HG03139 (cell line): Measurements from ENCODE around the gene ACAD11.
"Not testable (repeated sequence)": the region's sequence is repeated elsewhere in the genome, so short reads cannot be mapped to it uniquely, and the experiment has no call there.

Experiments used
- ATAC-seq: cut with Tn5 transposase; IDR thresholded peaks from one replicate; pipeline ENCODE4 v1.9.1; 2021; ENCODE audit not compliant: unreplicated experiment

The ACAD11 gene

DNA sequence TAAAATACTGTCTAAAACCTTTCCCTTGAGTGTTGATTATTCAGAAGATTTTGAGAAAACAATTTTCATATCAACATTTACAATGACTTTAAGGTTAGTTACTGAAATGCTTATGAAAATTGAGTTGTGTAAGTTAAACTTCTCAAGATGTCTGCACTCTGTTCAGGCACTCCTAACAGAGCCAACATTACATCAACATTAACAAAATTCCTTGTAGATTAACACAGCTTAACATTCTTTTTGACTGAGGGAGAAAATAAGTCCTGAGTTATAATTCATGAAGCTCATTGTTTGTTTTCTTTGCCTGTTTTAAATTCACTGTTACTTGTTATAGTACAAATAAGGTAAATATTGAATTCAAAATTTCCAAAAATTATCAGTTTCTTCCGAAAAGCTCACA is 53.5 kb downstream of the ACAD11 start:
- no peak for ATAC-seq

DNA sequence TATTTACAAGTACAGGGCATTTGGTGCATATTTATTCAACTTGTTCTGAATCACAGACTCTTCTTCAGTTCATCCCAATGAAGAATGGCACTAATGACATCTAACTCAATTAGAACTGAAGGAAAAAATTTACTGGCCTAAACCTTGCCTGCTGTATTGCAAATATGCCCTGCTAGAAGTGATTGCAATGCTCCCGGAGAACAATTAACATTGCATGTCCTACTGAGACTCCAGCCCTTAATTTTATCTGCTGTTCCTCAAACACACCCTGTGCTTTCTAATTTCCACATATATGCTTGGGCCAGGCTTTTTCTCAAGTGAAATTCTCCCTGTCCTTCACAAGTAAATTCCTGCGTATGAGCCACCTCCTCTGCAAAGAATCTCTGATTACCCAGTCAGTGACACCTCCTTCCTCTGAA is 54.2 kb downstream of the ACAD11 start:
- ATAC-seq: no peak

- ATAC-seq: not testable (repeated sequence)
Observed at GRCh38 chr3:132600614-132601013, 59.0 kb downstream of the ACAD11 start.

DNA sequence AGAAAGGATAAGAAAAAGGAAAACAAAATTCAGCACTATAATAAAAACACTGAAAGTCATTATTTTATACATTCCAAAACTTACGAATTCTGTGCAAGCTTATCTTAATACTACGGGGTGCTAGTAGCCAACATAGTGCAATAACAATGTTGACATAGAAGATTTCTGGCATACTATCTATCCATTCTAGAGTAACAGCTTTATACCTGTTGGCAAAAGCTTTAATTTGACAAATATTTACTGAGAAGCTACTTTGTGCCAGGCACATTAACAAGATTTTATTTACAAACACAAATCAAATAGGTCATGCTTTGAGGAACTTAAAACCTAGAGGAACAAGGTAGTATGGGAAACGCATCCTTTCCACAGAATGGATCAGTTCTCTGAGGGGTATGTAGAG is 61.4 kb downstream of the ACAD11 start:
- no peak for ATAC-seq

DNA sequence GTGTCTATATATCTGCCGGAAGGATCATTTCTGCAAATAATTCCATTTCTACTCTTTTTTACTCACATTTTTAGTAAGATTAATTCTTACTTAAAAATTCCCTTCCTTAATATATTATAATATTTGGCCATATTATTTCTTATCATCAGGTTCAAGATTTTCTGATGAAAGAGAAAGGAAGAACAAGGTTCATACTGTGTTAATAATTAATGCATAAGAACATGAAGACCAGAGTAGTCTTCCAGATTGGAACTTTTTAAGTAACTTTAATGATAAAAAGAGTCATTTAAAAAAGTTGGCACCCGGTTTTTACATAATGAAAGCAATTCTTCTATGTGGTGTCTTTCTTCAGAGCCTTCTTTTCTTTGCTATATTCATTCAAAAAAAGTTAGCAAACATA is 61.9 kb downstream of the ACAD11 start:
- ATAC-seq: no peak

DNA sequence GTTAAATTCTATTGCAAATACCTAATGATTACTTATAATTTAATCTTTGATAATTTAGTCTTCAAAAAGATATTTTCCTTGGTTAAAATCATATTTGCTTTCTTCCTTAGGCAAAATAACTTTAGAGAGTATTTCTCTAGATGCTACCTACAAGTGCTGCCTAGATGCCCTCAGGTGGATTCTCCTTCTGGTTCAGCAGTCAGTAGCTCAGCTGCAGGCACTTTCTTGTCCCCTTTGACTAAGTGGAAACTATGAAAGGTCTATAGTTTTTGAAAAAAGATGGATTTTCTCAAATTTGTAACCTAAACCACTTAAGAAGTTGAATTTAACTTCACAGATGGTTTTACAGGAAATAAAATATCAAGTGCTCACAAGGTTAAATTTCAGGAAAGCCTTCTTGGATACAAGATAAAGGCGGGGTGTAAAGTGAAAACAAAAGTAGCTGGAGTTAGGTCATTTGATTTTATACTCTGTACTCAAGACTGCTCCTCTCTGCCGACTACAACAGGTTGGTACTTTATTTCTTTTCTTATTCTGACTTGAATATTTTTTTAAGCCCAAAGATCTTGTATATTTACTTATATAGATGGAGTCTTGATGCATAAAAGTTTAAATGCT is 62.7 kb downstream of the ACAD11 start, which contains the start of gene ACKR4:
ACKR4 (plus strand) TSS at position 455 of the 618 bp plus-strand sequence. CDS start 3,128 bp downstream, outside the sequence.
- ATAC-seq: no peak

DNA sequence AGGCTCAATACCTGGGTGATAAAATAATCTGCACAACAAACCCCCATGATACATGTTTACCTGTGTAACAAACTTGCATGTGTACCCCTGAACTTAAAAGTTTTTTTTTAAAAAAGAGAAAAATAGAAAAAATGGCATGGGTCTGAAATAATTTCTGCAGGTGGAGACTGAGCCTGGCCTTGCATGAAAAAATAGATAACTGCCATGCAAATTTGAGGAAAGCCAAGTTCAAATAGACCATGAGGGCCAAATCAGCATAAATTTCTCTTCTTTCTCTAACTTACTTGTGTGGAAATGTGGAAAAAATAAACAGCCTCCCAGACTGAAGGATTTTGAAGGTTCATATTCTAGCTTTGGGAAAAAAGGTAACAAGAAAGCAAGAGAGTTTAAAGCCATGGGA is 63.3 kb downstream of the ACAD11 start:
- ATAC-seq: no peak

GRCh38 chr3:132595014-132595413 is 64.6 kb downstream of the ACAD11 start:
- ATAC-seq: no peak

DNA sequence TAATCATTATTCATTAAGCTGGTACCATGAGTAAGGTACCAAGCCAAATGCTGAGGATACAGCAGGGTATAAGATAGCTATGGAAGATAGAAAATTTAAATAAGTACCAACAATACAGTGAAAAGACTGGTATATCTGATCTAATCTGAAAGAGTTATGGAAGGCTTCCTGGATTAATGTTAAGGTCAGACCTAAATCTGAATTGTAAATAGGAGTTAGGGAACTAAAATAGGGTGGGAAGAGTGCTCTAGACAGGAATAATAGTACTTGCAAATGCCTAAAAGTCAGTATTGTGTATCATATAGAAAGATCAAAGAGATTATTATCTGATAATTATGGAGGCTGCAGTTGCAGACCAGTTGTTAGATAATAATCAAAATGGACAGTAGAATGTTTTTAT is 65.1 kb downstream of the ACAD11 start:
- no peak for ATAC-seq

DNA sequence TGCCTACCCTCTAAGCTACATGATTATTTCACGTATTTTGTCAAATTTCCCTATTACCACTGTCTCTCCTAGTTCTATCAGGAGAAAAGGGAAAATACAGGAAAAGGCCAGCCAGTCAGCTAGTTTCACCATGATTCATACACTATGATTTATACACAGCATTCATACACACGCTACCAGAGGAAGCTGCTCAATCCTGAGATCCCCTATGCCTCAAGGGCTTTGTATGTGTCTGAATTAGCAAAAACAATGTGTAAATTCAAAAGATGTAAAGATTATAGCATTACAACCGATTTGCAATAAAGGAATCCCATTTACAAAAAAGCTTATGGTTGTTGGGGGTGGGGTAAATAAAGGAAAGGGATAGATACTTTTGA is 65.7 kb downstream of the ACAD11 start:
- ATAC-seq: no peak

- ATAC-seq: no peak
Observed at GRCh38 chr3:132593241-132593946, 66.2 kb downstream of the ACAD11 start.

- no peak for ATAC-seq
Observed at GRCh38 chr3:132592216-132592615, 67.4 kb downstream of the ACAD11 start.

DNA sequence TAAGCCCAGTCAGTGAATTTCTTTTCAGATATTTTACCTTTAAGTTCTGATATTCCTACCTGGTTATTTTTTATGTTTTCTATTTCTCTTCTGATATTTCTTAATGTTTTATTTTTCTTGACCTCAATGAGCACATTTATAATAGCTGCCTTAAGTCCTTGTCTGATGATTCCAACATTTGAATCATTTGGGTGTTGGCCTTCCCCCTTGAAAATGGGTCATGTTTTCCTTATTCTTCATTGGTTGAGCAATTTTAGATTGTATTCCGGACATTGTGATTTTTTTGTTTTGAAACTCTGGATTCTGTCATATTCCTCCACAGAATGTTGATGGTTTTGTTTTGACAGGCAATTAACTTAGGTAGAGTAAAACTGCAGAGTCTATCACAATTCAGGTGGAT is 72.2 kb downstream of the ACAD11 start:
- no peak for ATAC-seq

GRCh38 chr3:132573797-132574211 is 85.8 kb downstream of the ACAD11 start:
- ATAC-seq: no peak

DNA sequence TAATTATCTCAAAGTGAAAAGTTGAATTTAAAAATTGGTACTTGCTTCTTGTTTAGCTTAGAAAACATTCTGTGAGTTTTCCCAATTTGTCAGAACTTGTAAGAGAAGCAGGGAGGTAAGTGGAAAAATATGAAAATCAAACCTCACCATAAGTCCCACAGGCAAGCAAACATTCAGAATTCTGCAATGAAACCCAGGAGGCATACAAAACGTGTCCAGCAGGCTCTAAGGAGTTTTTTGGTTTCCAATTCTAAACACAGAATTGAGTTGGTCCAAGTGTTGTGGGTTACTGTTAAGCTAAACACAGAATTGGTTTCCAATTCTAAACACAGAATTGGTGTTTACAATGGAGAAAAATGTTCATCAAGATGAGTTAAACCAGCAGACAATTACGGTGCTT is 89.6 kb downstream of the ACAD11 start:
- ATAC-seq: no peak

DNA sequence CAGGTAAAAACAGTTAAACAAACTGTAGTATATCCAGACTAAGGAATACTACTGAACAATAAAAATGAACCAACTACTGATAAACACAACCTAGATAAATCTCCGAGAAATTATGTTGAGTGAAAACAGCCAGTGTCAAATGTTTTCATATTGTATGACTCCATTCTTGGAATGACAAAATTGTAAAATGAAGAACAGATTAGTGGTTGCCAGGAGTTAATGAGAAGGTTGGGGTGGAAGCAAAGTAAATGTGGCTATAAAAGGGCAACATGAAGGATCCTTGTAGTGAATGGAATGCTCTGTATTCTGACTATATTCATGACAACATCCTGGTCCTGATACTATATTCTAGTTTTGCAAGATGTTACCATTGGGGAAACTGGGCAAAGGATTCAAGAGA is 90.0 kb downstream of the ACAD11 start:
- ATAC-seq: no peak

DNA sequence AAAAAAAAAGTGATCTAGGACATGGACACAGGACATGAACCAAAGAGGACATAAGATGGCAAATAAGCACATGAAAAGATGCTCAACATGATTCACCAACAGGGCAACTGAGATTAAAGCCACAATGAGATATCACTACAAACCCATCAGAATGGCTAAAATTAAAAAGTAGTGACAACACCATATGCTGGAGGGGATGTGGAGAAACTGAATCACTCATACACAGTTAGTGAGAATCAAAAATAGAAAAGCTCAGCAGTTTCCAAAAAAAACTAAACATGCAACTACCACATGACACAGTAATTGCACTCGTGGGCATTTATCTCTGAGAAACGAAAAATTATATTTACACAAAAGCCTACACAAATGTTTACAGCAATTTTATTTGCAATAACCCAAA is 90.5 kb downstream of the ACAD11 start:
- no peak for ATAC-seq

DNA sequence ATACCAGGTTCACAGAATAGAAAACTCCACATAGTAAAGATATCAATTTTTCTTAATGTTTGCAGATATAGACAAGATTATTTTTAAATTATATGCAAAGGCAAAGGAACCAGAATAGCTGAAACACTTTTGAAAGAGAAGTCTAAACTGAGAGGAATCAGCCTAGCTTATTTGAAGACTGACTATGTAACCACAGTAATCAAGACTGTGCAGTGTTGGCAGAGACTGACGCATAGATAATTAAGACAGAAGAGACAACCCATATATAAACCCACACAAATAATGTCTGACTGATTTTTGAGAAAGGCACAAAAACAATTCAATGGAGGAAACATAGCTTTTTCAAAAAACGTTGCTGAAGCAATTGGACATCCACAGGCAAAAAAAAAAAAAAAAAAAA is 91.2 kb downstream of the ACAD11 start:
- ATAC-seq: no peak

GRCh38 chr3:132564070-132564465 is 95.5 kb downstream of the ACAD11 start:
- ATAC-seq: no peak

DNA sequence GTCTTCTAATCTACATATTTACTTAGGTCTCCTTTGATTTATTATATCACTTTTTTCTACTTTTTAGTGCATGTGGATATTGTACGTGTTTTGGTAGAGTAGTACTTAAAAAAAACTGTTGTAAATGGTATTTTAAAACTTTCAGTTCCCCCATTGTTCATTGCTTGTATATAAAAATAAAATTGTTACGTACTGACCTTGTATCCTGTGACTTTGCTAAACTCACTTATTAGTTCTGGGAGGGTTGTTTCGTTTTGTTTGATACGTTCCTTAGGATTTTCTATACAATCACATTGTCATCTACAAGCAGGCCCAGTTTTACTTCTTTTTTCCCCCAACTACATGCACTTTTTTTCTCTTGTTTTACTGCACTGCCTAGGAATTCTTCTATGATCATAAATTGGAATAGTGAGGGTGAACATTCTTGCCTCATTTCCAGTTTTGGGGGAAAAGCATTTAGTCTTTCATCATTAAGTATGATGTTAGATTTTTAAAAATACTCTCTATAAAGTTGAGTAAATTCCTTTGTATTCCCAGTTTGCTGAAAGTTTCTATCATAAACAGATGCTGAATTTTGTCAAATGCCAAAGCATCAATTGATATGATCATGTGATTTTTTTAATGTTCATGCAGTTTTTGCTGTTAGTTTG is 96.1 kb downstream of the ACAD11 start:
- no peak for ATAC-seq

DNA sequence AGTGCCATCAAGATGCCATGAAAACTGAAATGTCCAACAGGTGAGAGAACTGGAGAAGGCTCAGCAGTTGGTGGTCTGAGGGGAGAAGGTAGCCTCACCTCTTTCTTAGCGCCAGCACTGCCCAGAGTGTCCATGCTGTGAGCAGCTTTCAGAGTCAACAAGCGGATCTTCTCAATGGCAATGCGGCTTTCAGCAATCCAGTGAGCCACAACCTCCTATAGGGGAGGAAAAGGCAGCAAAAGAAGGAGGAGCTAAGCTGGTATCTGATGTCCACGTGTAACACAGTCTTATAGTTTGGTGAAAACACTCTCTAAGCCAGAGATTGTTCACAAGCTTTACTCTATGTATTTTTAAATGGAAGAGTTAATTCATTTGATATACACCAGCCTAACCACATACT is 98.6 kb downstream of the ACAD11 start:
- ATAC-seq: no peak

DNA sequence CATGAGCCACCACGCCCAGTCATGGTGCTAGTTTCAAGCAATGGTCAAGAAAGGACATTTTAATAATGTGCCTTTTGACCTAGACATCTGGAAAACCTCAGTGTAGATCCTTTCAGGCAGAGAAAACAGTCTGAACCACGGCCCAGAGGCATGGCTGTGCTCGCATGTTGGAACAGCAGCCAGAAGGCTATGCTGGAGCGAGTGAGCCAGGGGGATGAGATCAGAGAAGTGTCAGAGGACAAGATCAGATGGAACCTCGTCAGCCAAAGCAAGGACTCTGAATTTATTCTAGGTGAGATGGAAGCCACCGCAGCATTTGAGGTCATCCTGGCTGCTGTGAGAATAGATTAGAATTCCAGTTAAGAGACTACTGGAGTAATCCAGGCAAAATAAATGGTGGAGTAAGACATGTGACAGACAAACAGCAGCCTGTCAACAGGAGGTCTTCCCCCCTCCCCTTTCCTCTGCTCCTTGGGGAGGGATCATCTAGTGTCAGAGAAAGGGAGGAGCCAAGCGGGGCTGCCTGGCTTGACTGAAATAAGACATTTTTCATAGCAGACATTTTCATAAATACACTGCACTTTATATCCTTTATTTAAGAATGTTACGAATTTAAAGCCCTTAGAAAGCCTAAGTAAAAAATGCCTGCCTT is 103.0 kb downstream of the ACAD11 start:
- ATAC-seq: no peak
